ENCODE results near the gene MECR.
"Not testable (repeated sequence)": the region's sequence is repeated elsewhere in the genome, so short reads cannot be mapped to it uniquely, and the experiment has no call there.

MECR gene

DNA sequence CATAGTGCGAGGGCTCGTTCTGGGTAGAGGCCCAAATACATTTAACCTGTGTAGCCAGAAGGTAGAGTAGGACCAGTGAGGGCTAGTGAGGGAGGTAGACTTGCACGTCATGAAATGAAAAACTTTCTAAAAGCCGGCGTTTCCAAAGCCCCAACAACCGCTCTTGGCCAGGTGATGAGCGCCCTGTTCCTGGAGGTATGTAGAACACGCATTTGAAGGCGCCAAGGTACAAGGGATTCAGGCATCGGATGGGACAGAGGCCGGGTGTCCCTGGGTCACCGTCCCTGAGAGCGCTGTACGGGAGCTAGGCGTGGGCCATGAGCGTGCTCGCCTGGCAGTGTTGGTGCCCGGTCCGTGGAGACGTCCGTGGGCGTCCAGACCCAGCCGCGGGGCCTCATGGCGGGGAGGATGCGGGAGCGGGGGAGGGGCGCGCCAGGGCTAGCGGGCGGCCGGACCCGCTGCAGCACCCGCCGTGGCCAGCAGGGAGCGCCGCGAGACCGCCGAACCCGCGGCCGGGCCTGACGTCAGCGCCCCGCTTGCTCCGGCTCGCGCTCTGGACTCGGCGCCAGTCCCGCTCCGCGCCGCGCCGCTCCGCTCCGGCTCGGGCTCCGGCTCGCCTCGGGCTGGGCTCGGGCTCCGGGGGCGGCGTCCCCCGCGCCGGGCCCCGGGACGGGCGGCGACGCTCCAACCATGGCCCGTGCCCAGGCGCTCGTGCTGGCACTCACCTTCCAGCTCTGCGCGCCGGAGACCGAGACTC is 5.4 kb upstream of the MECR start, which contains the start of gene PTPRU:
TSS of gene PTPRU (plus strand) at position 568 of the 757 bp plus-strand sequence. CDS start at position 691, 123 bp downstream.
- Mint-ChIP-seq H3K9me3 (no peaks in the 10 kb centered on the region), H3K4me1 (ENCODE audit: low read depth) (peaks cover 20% of the 10 kb centered on the region), H3K36me3 (ENCODE audit: low read depth) (peaks cover 5% of the 10 kb centered on the region), H3K27ac (peak within 1 kb of the TSS; percentile 37), H3K27me3 (ENCODE audit: low read depth) (peaks cover 57% of the 10 kb centered on the region), H3K4me3 (peak within 1 kb of the TSS; percentile 88)
- peak; percentile 83 for DNase-seq (ENCODE audit: low spot score)

DNA sequence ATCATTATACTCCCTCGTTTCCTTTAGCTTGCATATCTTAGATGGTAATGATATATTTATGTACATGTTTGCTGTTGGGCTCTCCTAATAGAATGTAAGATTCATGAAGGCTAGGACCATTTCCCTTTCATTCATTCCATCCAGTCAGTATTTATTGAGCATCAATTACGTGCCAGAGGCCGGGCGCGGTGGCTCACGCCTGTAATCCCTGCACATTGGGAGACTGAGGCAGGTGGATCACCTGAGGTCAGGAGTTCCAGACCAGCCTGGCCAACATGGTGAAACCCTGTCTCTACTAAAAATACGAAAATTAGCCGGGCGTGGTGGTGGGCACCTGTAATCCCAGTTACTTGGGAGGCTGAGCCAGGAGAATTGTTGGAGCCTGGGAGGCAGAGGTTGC is 4.1 kb upstream of the MECR start:
- not testable (repeated sequence) for H3K9me3 Mint-ChIP-seq; H3K36me3 Mint-ChIP-seq (ENCODE audit: low read depth); H3K4me3 Mint-ChIP-seq; H3K27ac Mint-ChIP-seq; DNase-seq (ENCODE audit: low spot score)
- Mint-ChIP-seq H3K27me3 (ENCODE audit: low read depth) (peaks cover 48% of the 10 kb centered on the region), H3K4me1 (ENCODE audit: low read depth) (peaks cover 28% of the 10 kb centered on the region)

DNA sequence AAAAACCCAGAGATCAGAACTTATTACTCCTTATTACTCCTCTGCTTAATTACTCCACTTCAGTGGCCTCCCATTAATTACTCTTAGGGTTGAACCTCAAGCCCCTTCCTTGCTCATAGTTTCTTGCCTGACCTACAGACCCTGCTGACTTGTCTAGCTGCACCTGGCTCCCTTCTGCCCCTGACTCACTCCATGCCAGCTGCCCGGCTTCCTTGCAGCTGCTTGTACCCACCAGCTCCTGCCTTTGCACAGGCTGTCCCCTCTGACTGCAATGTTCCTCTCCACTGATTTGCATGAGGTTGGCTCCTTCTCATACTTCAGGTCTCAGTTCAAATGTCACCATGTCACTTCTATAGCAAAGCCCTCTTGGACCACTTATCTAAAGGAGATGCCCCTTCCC is 3.7 kb upstream of the MECR start:
- H3K9me3 Mint-ChIP-seq: no peaks in the 10 kb centered on the region
- H3K27me3 Mint-ChIP-seq (ENCODE audit: low read depth): peaks cover 43% of the 10 kb centered on the region
- peaks cover 5% of the 10 kb centered on the region for H3K36me3 Mint-ChIP-seq (ENCODE audit: low read depth)
- no peak overlapping the region for H3K27ac Mint-ChIP-seq
- H3K4me3 Mint-ChIP-seq: no peak overlapping the region
- no peak for DNase-seq (ENCODE audit: low spot score)
- H3K4me1 Mint-ChIP-seq (ENCODE audit: low read depth): peaks cover 32% of the 10 kb centered on the region

DNA sequence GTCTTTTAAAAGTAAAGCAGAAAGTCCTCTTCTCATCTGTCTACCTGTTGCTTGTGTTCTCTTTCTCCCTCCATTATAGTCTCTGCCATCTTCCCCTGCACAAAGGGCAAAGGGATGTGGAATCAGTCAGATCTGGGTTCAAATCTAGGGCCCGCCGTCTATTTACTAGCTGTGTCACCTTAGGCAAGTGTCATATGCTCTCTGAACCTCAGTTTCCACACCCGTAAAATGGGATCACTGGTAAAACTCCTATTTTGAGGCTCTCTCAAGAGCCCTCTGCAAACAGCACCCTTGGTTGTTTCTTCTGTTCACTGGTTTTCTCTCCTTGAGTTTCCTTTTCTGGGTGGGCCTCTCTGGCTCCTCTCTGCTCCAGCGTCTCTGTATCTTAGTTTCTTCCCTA is 3.0 kb upstream of the MECR start:
- DNase-seq (ENCODE audit: low spot score): no peak
- Mint-ChIP-seq H3K27ac (no peak overlapping the region), H3K27me3 (ENCODE audit: low read depth) (peaks cover 36% of the 10 kb centered on the region), H3K4me3 (no peak overlapping the region), H3K9me3 (no peaks in the 10 kb centered on the region), H3K36me3 (ENCODE audit: low read depth) (peaks cover 5% of the 10 kb centered on the region), H3K4me1 (ENCODE audit: low read depth) (peaks cover 32% of the 10 kb centered on the region)

DNA sequence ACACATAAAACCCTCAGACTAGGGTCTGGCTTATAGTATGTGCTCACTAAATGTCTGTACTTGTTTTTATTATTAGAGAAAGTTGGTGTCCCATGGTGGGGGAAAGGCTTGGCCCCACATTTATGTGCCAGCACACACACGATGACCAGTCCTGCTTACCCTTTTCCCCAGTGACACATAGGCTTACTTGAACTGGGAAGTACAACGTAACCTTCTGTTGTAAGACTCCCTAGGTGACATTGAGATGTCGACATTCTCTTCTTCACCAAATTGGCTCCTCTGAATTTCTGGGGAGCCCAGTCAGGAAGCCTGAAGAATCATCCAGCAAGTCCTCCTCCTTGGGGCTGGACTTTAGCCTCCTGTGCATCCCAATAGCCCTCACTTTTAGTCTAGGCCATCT is 1.7 kb upstream of the MECR start:
- Mint-ChIP-seq H3K4me3 (no peak overlapping the region), H3K27me3 (ENCODE audit: low read depth) (peaks cover 29% of the 10 kb centered on the region), H3K27ac (no peak overlapping the region), H3K4me1 (ENCODE audit: low read depth) (peaks cover 28% of the 10 kb centered on the region), H3K36me3 (ENCODE audit: low read depth) (peaks cover 5% of the 10 kb centered on the region), H3K9me3 (no peaks in the 10 kb centered on the region)
- no peak for DNase-seq (ENCODE audit: low spot score)

DNA sequence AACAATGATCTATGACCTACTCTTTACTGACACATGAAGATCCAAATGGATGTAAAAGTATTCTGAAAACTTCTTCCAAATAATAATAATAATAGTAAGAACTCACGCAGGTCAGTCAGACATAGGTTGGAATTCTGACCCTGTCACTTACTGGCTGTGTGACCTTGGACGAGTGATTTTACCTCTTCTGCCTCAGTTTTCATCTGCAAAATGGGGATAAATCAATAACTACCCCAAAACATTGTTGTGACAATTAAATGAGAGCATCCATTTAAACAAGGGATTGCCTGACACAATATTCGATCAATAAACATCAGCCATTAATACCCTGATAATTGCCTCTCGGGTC is 556 bp downstream of the MECR start:
- no peak for DNase-seq (ENCODE audit: low spot score)
- peaks cover 17% of the 10 kb centered on the region for H3K4me1 Mint-ChIP-seq (ENCODE audit: low read depth)
- H3K27ac Mint-ChIP-seq: peak overlapping the region; percentile 90
- H3K27me3 Mint-ChIP-seq (ENCODE audit: low read depth): peaks cover 14% of the 10 kb centered on the region
- peak overlapping the region; percentile 89 for H3K4me3 Mint-ChIP-seq
- no peaks in the 10 kb centered on the region for H3K36me3 Mint-ChIP-seq (ENCODE audit: low read depth)
- H3K9me3 Mint-ChIP-seq: no peaks in the 10 kb centered on the region

DNA sequence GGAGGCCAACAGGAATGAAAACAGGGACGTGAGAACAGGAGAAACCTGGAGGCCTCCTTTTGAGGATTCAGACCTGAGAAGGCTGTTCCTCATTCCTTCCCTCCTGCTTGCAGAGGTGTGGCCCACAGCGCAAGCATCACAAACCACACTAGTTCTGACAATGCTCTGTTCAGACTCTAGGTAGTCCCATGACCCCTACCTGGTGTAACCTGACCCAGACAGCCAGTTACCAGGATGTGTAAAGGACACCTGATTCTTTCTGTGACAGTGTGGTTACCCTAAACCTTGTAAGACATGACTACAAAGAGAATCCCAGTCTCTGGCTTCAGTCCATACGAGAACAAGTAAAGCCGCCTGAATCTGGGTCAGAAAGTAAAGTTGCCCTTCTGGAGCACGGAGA is 3.2 kb downstream of the MECR start:
- H3K4me3 Mint-ChIP-seq: no peak overlapping the region
- H3K9me3 Mint-ChIP-seq: no peaks in the 10 kb centered on the region
- peaks cover 17% of the 10 kb centered on the region for H3K4me1 Mint-ChIP-seq (ENCODE audit: low read depth)
- H3K27me3 Mint-ChIP-seq (ENCODE audit: low read depth): no peaks in the 10 kb centered on the region
- DNase-seq (ENCODE audit: low spot score): no peak
- no peak overlapping the region for H3K27ac Mint-ChIP-seq
- no peaks in the 10 kb centered on the region for H3K36me3 Mint-ChIP-seq (ENCODE audit: low read depth)

DNA sequence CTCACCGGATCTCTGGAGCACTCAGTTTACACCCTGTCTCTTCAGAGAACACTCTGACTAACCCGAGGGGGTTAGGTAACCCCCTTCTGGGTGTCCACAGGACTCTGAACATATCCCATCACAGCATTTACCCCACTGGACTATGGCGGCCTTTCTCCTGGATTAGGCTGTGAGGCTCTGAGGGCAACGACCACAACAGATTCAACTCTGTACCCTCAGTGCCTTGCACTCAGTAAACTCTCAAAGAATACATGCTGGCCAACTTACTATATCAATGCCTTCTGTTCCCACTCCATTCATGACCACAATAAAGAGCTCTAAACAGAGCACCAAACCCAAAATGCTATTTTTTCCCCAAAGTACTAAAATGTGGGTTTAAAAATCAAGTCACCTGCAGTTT is 5.4 kb downstream of the MECR start:
- Mint-ChIP-seq H3K9me3 (no peaks in the 10 kb centered on the region), H3K4me3 (no peak overlapping the region), H3K27ac (no peak overlapping the region), H3K27me3 (ENCODE audit: low read depth) (no peaks in the 10 kb centered on the region), H3K4me1 (ENCODE audit: low read depth) (peaks cover 9% of the 10 kb centered on the region), H3K36me3 (ENCODE audit: low read depth) (no peaks in the 10 kb centered on the region)
- no peak for DNase-seq (ENCODE audit: low spot score)

DNA sequence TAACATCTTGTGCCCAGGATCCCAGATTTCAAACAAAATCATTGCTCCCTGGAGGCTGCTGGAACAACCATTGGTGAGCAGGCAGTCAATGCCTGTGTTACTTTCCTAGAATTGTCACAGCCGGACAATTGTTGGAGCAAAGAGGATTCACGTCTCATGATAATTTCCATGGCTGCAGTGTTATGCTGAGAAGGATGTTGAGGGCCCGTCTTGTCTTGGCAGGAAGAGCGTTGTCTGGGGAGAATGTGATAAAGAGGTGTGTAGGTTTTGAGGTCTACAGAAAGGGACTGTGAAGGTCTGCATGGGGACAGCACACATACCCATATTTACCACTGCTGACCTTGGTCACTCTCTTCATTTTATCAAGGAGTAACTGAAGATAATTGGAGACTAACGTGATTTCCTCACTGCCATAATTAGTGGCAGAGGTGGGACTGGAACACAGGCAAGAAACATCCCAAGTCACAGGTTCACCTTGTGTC is 6.3 kb downstream of the MECR start:
- H3K4me3 Mint-ChIP-seq: no peak overlapping the region
- H3K4me1 Mint-ChIP-seq (ENCODE audit: low read depth): peaks cover under 1% of the 10 kb centered on the region
- H3K9me3 Mint-ChIP-seq: no peaks in the 10 kb centered on the region
- DNase-seq (ENCODE audit: low spot score): no peak
- no peaks in the 10 kb centered on the region for H3K27me3 Mint-ChIP-seq (ENCODE audit: low read depth)
- H3K27ac Mint-ChIP-seq: no peak overlapping the region
- no peaks in the 10 kb centered on the region for H3K36me3 Mint-ChIP-seq (ENCODE audit: low read depth)

DNA sequence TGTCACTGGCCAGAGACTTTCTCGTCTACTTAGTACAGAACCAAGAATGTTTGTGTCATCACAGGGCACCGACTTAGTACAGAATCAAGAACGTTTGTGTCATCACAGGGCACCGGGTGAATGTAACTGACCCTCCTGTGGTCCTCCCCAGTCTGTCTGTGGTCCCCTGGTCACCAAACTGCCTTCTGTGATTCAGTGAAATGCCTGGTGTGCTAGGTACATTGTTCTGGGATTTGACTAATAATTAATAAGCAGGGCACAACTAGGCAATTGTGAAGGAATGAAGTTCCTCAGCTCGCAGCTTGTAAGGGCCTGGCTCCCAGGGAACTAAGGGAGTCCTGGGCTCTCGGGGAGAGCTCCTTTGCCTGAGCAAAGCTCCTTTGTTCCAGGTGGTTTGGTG is 7.2 kb downstream of the MECR start:
- Mint-ChIP-seq H3K4me3 (no peak overlapping the region), H3K9me3 (no peaks in the 10 kb centered on the region), H3K27ac (no peak overlapping the region), H3K4me1 (ENCODE audit: low read depth) (no peaks in the 10 kb centered on the region), H3K36me3 (ENCODE audit: low read depth) (no peaks in the 10 kb centered on the region), H3K27me3 (ENCODE audit: low read depth) (no peaks in the 10 kb centered on the region)
- DNase-seq (ENCODE audit: low spot score): no peak

DNA sequence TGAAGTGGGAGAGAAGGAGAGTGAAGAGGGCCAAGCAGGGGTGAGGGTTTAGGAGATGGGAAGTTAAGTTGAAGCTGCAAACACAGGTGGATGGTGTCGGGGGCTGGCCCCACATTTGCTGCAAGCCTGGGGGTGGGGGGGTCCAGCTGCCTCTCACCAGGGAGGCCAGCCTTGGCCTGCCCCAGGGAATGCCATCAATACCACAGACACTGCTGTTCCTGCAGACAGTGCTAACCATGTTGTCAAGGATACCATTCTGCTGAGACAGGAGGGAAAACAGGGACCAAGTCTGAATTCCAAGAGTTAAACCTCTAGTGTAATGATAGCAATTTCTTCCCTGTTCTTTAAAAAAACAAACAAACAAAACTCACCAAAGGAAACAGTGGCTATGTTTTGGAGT is 8.0 kb downstream of the MECR start:
- no peak for DNase-seq (ENCODE audit: low spot score)
- H3K4me1 Mint-ChIP-seq (ENCODE audit: low read depth): no peaks in the 10 kb centered on the region
- H3K4me3 Mint-ChIP-seq: no peak overlapping the region
- H3K9me3 Mint-ChIP-seq: no peaks in the 10 kb centered on the region
- H3K27ac Mint-ChIP-seq: no peak overlapping the region
- no peaks in the 10 kb centered on the region for H3K36me3 Mint-ChIP-seq (ENCODE audit: low read depth)
- H3K27me3 Mint-ChIP-seq (ENCODE audit: low read depth): no peaks in the 10 kb centered on the region

DNA sequence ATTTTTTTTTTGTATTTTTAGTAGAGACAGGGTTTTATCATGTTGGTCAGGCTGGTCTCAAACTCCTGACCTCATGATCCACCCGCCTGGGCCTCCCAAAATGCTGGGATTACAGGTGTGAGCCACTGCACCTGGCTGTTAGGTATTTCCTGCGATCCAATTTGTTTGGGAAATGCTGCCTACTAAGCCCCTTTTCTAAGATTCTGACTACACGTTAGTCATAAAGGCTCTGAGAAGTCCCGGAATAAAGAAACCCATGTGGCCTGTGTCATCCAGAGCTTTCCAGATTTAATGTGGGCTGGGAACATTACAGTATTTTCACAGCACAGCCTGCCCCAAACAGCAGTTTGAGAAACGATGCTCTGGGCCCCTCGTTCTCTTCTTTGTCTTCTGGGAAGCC is 8.5 kb downstream of the MECR start:
- H3K9me3 Mint-ChIP-seq; H3K4me1 Mint-ChIP-seq (ENCODE audit: low read depth); H3K4me3 Mint-ChIP-seq; H3K27me3 Mint-ChIP-seq (ENCODE audit: low read depth); H3K27ac Mint-ChIP-seq; DNase-seq (ENCODE audit: low spot score); H3K36me3 Mint-ChIP-seq (ENCODE audit: low read depth): not testable (repeated sequence)

DNA sequence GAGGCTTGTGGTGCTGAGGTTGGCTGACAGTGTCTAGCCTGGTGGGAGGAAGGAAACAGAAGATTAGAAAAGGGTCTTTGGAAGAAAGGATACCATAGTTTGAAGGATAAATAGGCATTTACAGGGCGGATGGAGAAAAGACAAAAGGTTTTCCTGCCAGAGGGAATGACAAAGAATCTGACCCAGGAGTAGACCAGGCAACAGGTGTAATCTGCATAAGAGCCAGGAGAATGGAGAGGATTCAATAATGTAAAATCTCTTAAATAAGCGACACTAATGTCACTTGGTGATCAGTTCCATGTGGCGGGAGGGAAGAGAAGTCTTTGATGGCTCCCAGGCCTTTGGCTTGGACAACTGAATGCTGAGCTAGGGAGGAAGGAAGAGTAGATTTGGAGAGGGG is 9.4 kb downstream of the MECR start:
- Mint-ChIP-seq H3K27me3 (ENCODE audit: low read depth) (no peaks in the 10 kb centered on the region), H3K36me3 (ENCODE audit: low read depth) (no peaks in the 10 kb centered on the region), H3K27ac (no peak overlapping the region), H3K4me1 (ENCODE audit: low read depth) (no peaks in the 10 kb centered on the region), H3K4me3 (no peak overlapping the region), H3K9me3 (no peaks in the 10 kb centered on the region)
- DNase-seq (ENCODE audit: low spot score): no peak

DNA sequence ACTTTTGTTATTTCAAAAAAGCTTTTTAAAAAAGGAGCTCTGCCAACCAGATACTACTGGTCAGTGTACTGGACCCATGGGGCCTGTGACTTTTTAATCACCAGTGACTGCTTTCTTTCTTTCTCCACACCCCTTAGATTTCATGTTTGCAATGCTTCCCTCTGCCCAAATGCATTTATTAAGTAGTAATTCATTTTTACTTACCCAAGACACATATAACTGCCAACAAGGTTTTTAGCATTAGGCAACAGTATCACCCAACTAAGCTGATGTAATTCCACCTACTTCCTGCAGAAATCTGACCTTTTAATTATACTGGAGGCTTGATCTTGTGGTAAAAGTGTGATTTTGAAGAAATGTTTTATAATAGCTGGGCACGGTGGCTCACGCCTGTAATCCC is 12.5 kb downstream of the MECR start:
- Mint-ChIP-seq H3K9me3 (no peaks in the 10 kb centered on the region), H3K36me3 (ENCODE audit: low read depth) (peaks cover 9% of the 10 kb centered on the region), H3K27me3 (ENCODE audit: low read depth) (no peaks in the 10 kb centered on the region), H3K4me1 (ENCODE audit: low read depth) (no peaks in the 10 kb centered on the region), H3K27ac (no peak overlapping the region), H3K4me3 (no peak overlapping the region)
- no peak for DNase-seq (ENCODE audit: low spot score)

DNA sequence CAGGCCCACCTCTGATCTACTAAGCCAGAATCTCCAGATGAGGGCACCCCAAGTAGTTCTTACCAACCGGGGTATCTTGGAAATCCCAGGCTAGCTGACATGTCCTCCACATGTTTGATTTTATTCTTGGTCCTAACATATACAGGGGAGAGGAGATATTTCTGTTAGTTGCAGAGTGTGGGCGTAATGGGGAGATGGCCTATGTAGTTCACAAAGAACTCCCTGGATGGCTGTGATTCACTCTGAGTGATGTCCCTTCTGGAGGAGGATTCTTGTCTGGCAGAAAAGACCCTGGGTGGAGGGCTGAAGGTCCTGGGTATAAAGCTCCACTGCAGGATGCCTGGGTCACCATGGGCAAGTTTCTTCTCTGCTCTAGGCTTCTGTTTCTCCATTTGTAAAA is 13.1 kb downstream of the MECR start:
- Mint-ChIP-seq H3K27me3 (ENCODE audit: low read depth) (no peaks in the 10 kb centered on the region), H3K9me3 (no peaks in the 10 kb centered on the region), H3K4me1 (ENCODE audit: low read depth) (no peaks in the 10 kb centered on the region), H3K27ac (no peak overlapping the region), H3K36me3 (ENCODE audit: low read depth) (peaks cover 9% of the 10 kb centered on the region), H3K4me3 (no peak overlapping the region)
- no peak for DNase-seq (ENCODE audit: low spot score)

Measured in T-helper 2 cell treated with Interferon-gamma antibody and Interleukin-4, amounts not matched to agents 5 μg/mL and 100 μg/mL, for 36 hours (primary cell).